IMR-90 (cell line): ENCODE data around the gene NOTO. TPM values are rescaled to one million over a fixed set of nuclear protein-coding genes. Genes with fewer than 3 reads are reported as not detected.

Experiments
- ATAC-seq: fragments of 200-7000 bp; cut with Tn5 transposase; 2 replicates; pipeline ENCODE4 v1.9.1; 2020; ENCODE audit warnings: low read depth, mild to moderate bottlenecking, moderate library complexity
- BruUV-seq: library from RNA; stranded (reverse); fragments of 400-500 nt; replicated peaks from 2 replicates; lab custom pipeline; 2021; lab: Mats Ljungman, UMichigan
- CTCF ChIA-PET: fragments of 300-600 bp; formaldehyde crosslinking; extraction: SDS; loops from one replicate; lab custom pipeline; 2021; ENCODE audit warnings: antibody characterized with exemption; lab: Yijun Ruan, JAX
- POLR2A ChIA-PET: fragments of 300-600 bp; sonication (Branson Sonifier 250); formaldehyde crosslinking; loops from one replicate; lab custom pipeline; 2022; ENCODE audit warnings: antibody characterized with exemption; ENCODE audit not compliant: unreplicated experiment; lab: Charles Lee
- DNase-seq: peaks from one replicate; pipeline ENCODE4 v3.0.0; 2013
- H2AFZ ChIP-seq: replicated peaks from 2 replicates; pipeline ENCODE3; 2013; ENCODE audit warnings: low read length, mild to moderate bottlenecking; ENCODE audit not compliant: poor library complexity
- H2AK5ac ChIP-seq: 2 replicates; pipeline ENCODE4 v1.6.1; 2013; ENCODE audit warnings: low read depth, low read length, inconsistent platforms
- H2AK9ac ChIP-seq: replicated peaks from 2 replicates; pipeline ENCODE3; 2013; ENCODE audit warnings: mild to moderate bottlenecking, low read depth, low read length, moderate library complexity; ENCODE audit not compliant: poor library complexity
- H2BK120ac ChIP-seq: 2 replicates; pipeline ENCODE4 v1.6.1; 2013; ENCODE audit warnings: low read depth, low read length, inconsistent platforms
- H2BK15ac ChIP-seq: 3 replicates; pipeline ENCODE4 v1.6.1; 2013; ENCODE audit warnings: low read depth, low read length, inconsistent platforms
- H2BK20ac ChIP-seq: 2 replicates; pipeline ENCODE4 v1.6.1; 2013; ENCODE audit warnings: low read depth, mild to moderate bottlenecking, inconsistent platforms, low read length, moderate library complexity
- H2BK5ac ChIP-seq: 2 replicates; pipeline ENCODE4 v1.6.1; 2013; ENCODE audit warnings: mild to moderate bottlenecking, low read depth, low read length, inconsistent platforms; ENCODE audit not compliant: poor library complexity, severe bottlenecking
- H3K14ac ChIP-seq: replicated peaks from 2 replicates; pipeline ENCODE4 v1.6.1; 2013; ENCODE audit warnings: low read depth, low read length, inconsistent platforms
- H3K18ac ChIP-seq: 2 replicates; pipeline ENCODE4 v1.6.1; 2013; ENCODE audit warnings: low read depth, low read length, control low read depth
- H3K23ac ChIP-seq: 2 replicates; pipeline ENCODE4 v1.6.1; 2013; ENCODE audit warnings: low read depth, low read length, inconsistent platforms
- H3K27ac ChIP-seq: 2 replicates; pipeline ENCODE4 v1.5.1; 2013; ENCODE audit warnings: mild to moderate bottlenecking, control low read depth, low read length; ENCODE audit not compliant: insufficient read depth
- H3K27me3 ChIP-seq: 2 replicates; pipeline ENCODE4 v1.6.1; 2013; ENCODE audit warnings: low read length; ENCODE audit not compliant: control insufficient read depth, insufficient read depth
- H3K36me3 ChIP-seq: 2 replicates; pipeline ENCODE4 v1.6.1; 2013; ENCODE audit warnings: low read length, mixed read lengths; ENCODE audit not compliant: control insufficient read depth, insufficient read depth
- H3K4ac ChIP-seq: 2 replicates; pipeline ENCODE4 v1.6.1; 2013; ENCODE audit warnings: low read depth, low read length, inconsistent platforms
- H3K4me1 ChIP-seq: 2 replicates; pipeline ENCODE4 v1.6.1; 2013; ENCODE audit warnings: low read length, mixed read lengths; ENCODE audit not compliant: control insufficient read depth, insufficient read depth
- H3K4me2 ChIP-seq: 2 replicates; pipeline ENCODE4 v1.6.1; 2013; ENCODE audit warnings: low read depth, mild to moderate bottlenecking, control low read depth, low read length, moderate library complexity
- H3K4me3 ChIP-seq: 2 replicates; pipeline ENCODE4 v1.5.1; 2013; ENCODE audit warnings: low read depth, mild to moderate bottlenecking, control low read depth, low read length, moderate library complexity; ENCODE audit not compliant: insufficient read depth
- H3K56ac ChIP-seq: 2 replicates; pipeline ENCODE4 v1.6.1; 2013; ENCODE audit warnings: low read length, inconsistent platforms; ENCODE audit not compliant: insufficient read depth; ENCODE audit errors: extremely low read depth
- H3K79me1 ChIP-seq, 2 experiments: 2 replicates each; pipeline ENCODE4 v1.6.1; 2013; ENCODE audit warnings: low read length in 2 of 2, inconsistent platforms in 1 of 2, low read depth in 1 of 2
- H3K9ac ChIP-seq: 2 replicates; pipeline ENCODE4 v1.6.1; 2013; ENCODE audit warnings: low read depth, low read length, control low read depth
- H3K9me1 ChIP-seq: 2 replicates; pipeline ENCODE4 v1.6.1; 2013; ENCODE audit warnings: low read length, inconsistent platforms; ENCODE audit not compliant: insufficient read depth
- H3K9me3 ChIP-seq: 2 replicates; pipeline ENCODE4 v1.6.1; 2013; ENCODE audit warnings: low read length; ENCODE audit not compliant: control insufficient read depth, insufficient read depth
- H4K20me1 ChIP-seq: 2 replicates; pipeline ENCODE4 v1.6.1; 2013; ENCODE audit warnings: low read length, inconsistent platforms; ENCODE audit not compliant: insufficient read depth
- H4K5ac ChIP-seq: 2 replicates; pipeline ENCODE4 v1.6.1; 2013; ENCODE audit warnings: mild to moderate bottlenecking, low read depth, low read length, control low read depth
- H4K8ac ChIP-seq, 2 experiments: 2 replicates each; pipeline ENCODE4 v1.6.1; 2013; ENCODE audit warnings: low read depth in 2 of 2, low read length in 2 of 2, control low read depth in 1 of 2, inconsistent platforms in 1 of 2
- H4K91ac ChIP-seq: 2 replicates; pipeline ENCODE4 v1.6.1; 2013; ENCODE audit warnings: low read depth, low read length, inconsistent platforms; ENCODE audit not compliant: insufficient read depth
- BHLHE40 ChIP-seq: fragments of 150-350 bp; IDR thresholded peaks from 2 replicates; pipeline ENCODE4 v1.6.1; 2016; ENCODE audit warnings: mild to moderate bottlenecking, low read depth, low read length
- NFE2L2 ChIP-seq: fragments of 150-350 bp; IDR thresholded peaks from 2 replicates; pipeline ENCODE4 v1.6.1; 2016; ENCODE audit warnings: low read depth, mild to moderate bottlenecking, low read length
- POLR2A ChIP-seq: IDR thresholded peaks from 2 replicates; pipeline ENCODE4 v1.6.1; 2012; ENCODE audit warnings: mild to moderate bottlenecking, low read depth, low read length
- SMC3 ChIP-seq: fragments of 150-350 bp; IDR thresholded peaks from 2 replicates; pipeline ENCODE4 v1.6.1; 2016; ENCODE audit warnings: low read depth, mild to moderate bottlenecking, antibody characterized with exemption, low read length, moderate library complexity
- WGBS, 2 experiments: methylation state at CpG; one replicate each; pipeline versions ENCODE4 v1.1.5 to v1.1.7; 2013; ENCODE audit warnings: missing lambda C conversion rate in 2 of 2; ENCODE audit not compliant: insufficient read length in 1 of 2; ENCODE audit errors: extremely low coverage in 2 of 2; 5-methylcytosine and 5-hydroxymethylcytosine counted together
- dilution Hi-C: fragments of 300-500 bp; cut with HindIII; formaldehyde crosslinking; loops from one replicate; pipeline ENCODE4 v1.14.3; 2018; ENCODE audit warnings: low sequenced_read_pairs; ENCODE audit not compliant: unreplicated experiment
- in situ Hi-C: fragments of 300-500 bp; cut with MboI; formaldehyde crosslinking; loops from 3 replicates; pipeline ENCODE4 v1.14.3; 2019; ENCODE audit warnings: low sequenced_read_pairs, inconsistent platforms, mixed read lengths
- intact Hi-C: fragments of 100-400 bp; cut with micrococcal nuclease; formaldehyde crosslinking; loops from 2 replicates; pipeline ENCODE4 v1.10.0; 2022
- polyA plus RNA-seq, 3 experiments: library from polyadenylated mRNA; depleted of rRNA; stranded (reverse); fragments of >200 nt; gene quantifications; 2 replicates each; pipeline ENCODE4 v1.2.3, GENCODE V29; 2012; ENCODE audit warnings: low replicate concordance in 1 of 3
- total RNA-seq: library from RNA; depleted of rRNA; stranded (reverse); fragments of >200 nt; gene quantifications from 2 replicates; pipeline ENCODE4 v1.2.3, GENCODE V29; 2012

NOTO gene
- total and polyA plus RNA-seq, 2 of the 4 experiments (the other 2 are of a cell fraction): not detected

- no peak overlapping the region for H2BK15ac ChIP-seq
- BruUV-seq: no TSS peak
- dilution Hi-C loops: no loop called here
Observed at GRCh38 chr2:73225513-73226360, 23.4 kb downstream of the NOTO start.

More at GRCh38 chr2:73225513-73226360, 23.4 kb downstream of the NOTO start:
- Histone ChIP-seq H3K18ac (no peak overlapping the region), H3K4me3 (no peak overlapping the region), H3K4ac (no peak overlapping the region), H2BK120ac (no peak overlapping the region), H3K27ac (no peak overlapping the region), H4K5ac (no peak overlapping the region), H3K79me1 (no peaks in the 10 kb centered on the region), H3K9me1 (peaks cover 3% of the 10 kb centered on the region; the same call in 1 of the 2 replicates), H3K4me2 (no peak overlapping the region), H2AFZ (no peak overlapping the region), H2AK9ac (peak overlapping the region; percentile 34), H4K8ac (no peak overlapping the region), H3K14ac (no peak overlapping the region), H3K9ac (no peak overlapping the region), H3K36me3 (peaks cover 37% of the 10 kb centered on the region), H2BK5ac (no peak overlapping the region), H3K27me3 (no peaks in the 10 kb centered on the region), H3K9me3 (no peaks in the 10 kb centered on the region), H4K91ac (no peak overlapping the region), H4K20me1 (no peaks in the 10 kb centered on the region), H3K23ac (no peak overlapping the region), H3K4me1 (no peaks in the 10 kb centered on the region), H2AK5ac (no peak overlapping the region), H3K56ac (no peak overlapping the region), H2BK20ac (no peak overlapping the region)
- ChIA-PET CTCF (interaction anchor here (0.8 kb wide), 1 partner anchor 13 kb away, joined by 3 read pairs; no protein-coding TSS in a partner anchor), POLR2A (no interaction called here)
- no peak; the same call in 1 of the 2 replicates for ATAC-seq
- no peak for TF ChIP-seq NFE2L2
- TF ChIP-seq SMC3: no peak
- no peak for TF ChIP-seq BHLHE40
- TF ChIP-seq POLR2A: no peak
- WGBS, 2 experiments: 94% methylated on average over 3 of the region's 9 CpGs; no CpG with 5 or more reads in 1 of the 2 experiments
- intact Hi-C loops: no loop called here
- no peak for DNase-seq
- in situ Hi-C loops: no loop called here
